Thyroid gland (tissue), 4 donors: Measurements from ENCODE around the gene SCGB3A1.

ENCODE experiments used
- CTCF ChIP-seq, 6 experiments: fragments of 200-600 bp in 3 of 6; fragments of 450-650 bp in 3 of 6; sonication (generic) in 3 of 6; IDR thresholded peaks; one replicate each; pipeline ENCODE4 v1.5.1; 2016 to 2019; ENCODE audit warnings: antibody characterized with exemption in 6 of 6, mild to moderate bottlenecking in 2 of 6, inconsistent platforms in 1 of 6, moderate library complexity in 1 of 6
- POLR2A ChIP-seq, 2 donors: fragments of 450-650 bp; IDR thresholded peaks; one replicate each; pipeline ENCODE4 v1.6.1; 2017; ENCODE audit warnings: antibody characterized with exemption in 2 of 2, mild to moderate bottlenecking in 2 of 2, moderate library complexity in 1 of 2

DNA sequence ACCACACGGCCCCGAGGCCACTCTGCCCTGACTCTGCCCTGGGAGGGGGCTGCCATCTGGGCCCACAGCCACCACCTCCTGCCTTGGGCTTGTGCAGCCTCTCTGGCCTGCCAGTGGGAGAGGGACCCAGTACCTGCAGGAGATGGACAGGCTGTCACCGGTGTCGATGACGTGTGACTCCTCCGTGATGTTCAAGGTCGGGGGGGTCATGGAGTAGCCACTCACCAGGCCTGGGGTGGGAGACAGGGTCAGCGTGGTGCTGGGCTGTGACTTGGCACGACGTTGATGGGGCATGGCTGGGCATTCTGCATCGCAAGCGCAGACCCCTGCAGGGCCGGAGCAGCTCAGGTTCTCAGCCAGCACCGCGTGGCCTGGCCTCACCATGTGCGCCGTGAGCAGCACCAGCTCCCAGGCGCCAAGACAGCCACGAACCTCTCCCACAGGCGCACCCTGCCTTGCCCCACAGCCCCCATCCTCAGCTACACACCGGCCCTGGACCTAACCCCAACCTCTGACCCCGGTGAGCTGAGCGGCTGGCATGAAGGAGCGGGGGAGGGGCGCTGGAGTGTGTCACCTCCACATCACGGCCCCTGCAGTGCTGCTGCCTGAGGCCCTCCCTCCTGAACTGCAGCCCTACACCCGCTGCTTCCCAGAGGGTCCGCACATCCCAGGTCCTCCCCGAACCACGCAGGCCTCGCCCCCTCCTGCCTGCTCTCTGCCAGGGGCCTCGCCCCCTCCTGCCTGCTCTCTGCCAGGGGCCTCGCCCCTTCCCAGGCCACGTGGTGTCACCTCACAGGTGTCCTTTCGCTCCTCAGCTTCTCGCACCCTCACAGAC lies 40.5 kb upstream of the SCGB3A1 start:
- no peak for TF ChIP-seq POLR2A (IDR thresholded peaks at IDR 0.05)
- no peak for TF ChIP-seq CTCF (IDR thresholded peaks at IDR 0.05)
